GM10847 (cell line): Measurements from ENCODE around the gene PALLD.

Source experiments
- POLR2A ChIP-seq: IDR thresholded peaks from 2 replicates; pipeline ENCODE4 v1.6.1; 2011; ENCODE audit not compliant: insufficient read length; ENCODE audit errors: extremely low read depth

Gene PALLD

DNA sequence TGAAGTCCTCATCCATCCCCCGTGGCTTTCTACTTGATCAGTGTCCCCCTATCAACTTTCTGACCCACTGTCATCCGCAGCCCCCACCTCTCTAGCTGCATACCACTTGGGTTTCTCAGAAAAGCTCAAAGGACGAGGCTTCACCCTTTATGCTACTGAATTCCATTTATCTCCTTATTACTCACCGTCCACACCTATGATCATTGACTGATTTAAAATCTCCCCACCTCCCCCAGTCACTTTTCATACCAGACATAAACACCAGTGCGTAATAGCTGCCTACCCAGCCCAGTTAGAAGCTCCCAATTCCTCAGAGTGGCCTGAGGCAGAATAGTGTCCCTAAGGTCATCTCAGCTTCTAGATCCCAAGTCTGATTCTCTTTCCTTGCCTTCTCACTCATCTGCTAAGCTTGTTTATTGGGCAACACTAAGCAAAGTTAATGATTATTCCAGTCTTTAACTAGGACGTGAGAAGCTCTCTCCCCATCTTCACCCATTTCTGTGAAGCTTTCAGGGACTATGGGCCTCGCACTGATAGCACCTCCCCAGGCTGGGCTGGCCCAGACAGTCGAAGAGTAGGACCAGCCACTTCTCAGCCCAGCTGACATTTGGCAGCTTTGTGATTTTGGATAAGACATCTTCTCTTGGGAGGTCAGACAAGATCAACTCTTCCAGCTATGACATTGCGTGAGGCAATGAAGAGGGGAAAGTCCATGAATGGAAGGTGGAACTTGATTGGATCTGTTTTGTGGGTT lies 9.4 kb upstream of the PALLD start:
- TF ChIP-seq POLR2A = no peak

DNA sequence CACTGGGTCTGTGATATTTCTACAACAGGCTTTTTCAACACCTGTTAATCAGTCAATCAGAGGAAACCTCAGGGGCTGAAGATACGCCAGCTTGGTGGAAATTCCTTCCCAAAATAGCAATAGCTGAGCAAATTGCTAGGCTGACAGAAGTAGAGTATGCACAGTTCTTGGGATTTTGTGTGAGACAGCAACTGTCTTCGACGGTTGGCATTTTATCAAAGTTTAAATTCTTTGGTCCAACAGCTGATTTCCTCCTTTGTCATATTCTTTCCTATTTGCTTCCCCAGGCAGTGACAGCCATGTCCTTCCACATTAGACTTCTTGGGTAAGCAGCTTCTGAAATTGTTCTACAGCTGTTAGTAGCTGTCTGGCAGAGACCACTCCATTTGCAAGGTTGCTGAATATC lies 8.0 kb upstream of the PALLD start:
- TF ChIP-seq POLR2A = no peak

DNA sequence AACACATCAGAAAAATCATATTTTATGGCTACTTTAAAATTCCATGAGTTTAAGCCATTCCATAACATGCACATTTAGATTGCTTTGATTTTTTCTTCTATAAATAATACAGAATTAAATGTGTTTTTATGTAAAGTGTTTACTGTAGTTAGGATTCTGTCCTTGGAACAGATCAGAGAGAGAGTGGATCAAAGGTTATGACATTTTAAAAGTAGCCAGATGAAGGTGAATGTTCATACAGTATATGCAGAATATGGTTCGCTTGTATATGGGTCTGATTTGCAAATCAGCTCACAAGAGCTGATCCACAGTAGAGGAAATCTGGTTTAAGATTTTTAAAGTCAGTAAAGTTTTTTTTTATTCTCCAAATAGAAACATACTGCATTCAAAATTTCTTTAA lies 7.2 kb upstream of the PALLD start:
- TF ChIP-seq POLR2A = no peak

DNA sequence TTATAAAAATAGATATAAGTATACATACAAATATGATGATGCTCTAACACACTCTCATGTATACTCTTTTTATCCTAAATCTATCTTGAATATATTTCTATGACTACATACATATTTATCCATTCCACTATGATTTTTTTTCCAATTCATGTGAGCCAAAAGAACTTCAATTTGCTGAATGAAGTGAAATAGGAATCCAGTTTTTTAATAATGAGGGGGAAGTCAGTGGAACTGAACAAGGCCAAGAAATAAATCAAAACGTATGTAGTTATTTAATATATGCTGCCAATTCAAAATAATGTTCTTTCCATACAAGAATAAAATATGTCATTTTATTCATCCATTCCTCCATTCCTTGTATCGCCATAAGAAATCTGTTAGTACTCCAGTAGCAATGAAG lies 6.1 kb upstream of the PALLD start:
- TF ChIP-seq POLR2A = no peak

DNA sequence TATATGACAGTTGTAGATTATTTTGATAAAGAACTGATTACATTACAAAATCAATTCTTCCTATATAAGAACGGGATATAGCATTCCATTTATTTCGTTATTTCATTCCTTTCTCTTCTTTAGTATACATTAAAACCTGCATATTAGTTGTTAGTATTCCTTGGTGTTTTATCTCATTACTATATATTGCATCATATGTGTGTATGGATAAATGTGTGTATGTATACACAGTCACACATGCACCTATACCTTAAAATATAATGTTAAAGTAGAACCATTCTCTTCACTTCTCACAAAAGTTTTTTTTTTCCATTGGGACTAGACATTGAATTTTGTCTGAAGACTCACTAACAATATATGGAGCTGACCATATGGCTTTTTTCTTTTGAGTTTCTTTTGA lies 5.3 kb upstream of the PALLD start:
- TF ChIP-seq POLR2A = no peak

DNA sequence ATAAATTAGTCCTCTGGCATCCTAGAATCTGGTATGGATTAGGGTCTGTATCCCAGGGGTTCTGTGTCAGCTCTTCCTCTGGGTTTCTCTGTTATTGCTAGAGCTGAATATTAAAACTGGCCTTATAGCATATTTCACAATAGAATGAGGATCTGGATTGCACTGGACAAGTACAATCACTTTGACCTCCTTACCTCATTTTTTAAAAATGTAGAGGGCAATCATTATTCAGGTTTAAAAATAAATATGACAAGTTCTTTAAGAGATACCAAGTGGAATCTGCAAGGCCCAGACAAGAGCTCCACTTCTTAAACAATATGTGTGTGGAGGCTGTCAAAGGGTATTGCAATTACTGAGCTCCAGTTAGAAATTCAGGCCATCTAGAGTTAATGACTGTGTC lies 1.4 kb downstream of the PALLD start:
- TF ChIP-seq POLR2A = no peak

DNA sequence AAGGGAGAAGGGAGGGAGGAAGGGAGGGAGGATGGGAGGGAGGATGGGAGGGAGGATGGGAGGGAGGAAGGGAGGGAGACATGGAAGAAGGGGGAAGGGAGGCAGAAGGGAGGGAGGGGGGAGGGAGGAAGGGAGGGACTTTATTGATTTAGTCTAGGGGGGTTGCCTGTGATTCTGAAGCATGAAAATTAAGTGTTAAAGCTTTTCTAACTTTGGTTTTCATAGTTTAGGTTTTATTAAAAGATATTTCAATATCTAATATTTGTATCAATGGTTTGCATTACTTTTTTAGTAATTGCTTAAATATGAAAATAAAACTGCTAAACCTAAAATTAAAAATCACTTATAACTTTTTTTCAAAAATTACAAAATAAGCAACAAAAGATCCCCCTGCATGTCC lies 2.4 kb downstream of the PALLD start:
- TF ChIP-seq POLR2A = no peak

DNA sequence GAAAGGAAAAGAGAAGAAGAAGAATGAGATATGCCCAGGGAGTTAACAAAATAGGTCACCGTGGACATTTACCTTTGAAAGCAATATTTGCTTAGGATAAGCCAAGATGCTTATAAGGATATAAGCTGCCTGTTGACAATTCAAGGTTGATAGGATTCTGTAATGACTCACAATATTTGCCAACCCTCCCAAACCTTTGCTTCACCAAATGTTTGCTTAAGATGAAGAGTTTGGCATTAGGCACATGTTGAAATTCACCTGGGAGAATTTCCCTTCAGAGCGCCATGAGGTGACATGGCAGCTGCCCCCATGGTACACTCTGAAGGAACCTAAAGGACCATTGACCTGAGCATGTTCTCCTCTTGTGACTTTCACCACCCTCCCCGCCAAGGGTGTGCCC lies 4.6 kb downstream of the PALLD start:
- no peak for TF ChIP-seq POLR2A

DNA sequence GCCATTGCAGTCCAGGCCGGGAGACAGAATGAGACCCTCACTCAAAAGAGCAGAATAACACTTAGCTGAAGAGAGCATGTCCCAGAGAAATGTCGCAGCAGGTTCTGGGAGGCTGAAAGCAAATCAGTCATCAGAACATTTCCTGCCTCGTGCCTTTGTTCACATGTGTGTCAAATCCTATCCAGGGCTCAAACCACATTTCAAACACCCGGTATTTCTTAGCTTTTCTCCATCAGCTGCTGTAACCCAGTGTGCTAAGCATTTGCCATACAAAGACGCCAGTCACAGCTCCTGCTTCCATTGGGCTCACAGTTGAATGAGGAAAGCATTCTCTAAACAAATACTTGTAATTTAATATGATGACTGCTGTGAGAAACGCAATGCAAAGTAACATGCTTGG lies 6.0 kb downstream of the PALLD start:
- TF ChIP-seq POLR2A = no peak

DNA sequence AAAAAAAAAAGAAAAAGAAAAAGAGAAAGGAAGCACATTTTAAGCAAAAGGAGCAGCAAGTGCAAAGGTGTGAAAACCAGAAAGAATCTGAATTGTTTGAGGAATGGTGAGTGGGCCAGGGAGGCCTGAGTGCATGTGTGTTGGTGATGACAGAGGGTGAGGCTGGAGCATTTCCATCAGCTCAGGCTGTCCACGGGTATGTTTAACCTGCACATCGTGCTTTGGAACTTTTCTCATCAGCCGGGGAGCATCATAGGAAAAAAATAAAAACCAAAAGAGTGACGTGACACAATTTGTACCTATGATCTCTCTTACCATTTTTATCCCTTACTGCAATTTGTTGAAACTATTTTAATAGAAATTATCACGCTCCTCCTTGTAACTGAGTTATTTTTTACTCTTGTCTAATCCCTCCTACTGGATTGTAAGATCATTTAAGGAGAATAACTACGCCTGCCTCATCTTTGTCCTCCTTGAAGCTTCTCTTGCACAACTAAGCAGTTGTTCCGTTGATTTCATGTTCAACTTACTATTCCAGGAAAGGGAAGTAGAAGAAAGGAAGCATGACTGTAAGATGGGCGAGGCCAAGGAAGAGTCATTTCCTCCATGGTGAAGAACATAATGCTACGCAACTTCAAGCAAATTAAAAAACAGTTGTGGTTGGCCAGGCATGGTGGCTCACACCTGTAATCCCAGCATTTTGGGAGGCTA lies 7.0 kb downstream of the PALLD start:
- no peak for TF ChIP-seq POLR2A

DNA sequence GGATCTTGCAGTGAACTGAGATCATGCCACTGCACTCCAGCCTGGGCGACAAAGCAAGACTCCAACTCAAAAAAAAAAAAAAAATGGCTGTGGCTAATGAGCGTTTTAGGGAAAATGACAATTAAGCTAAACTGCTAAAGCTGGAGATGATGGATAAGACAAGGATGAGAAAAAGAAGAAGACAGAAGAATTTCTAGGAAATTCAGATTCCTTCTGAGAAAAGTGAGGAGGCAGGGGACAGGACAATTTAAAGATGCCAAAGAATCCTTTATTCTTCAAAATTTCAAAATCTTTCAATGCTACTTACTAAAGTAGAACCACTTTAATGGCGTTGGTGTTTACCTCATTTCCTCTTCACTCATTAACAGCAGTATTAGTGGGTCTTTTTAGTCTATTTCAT lies 7.7 kb downstream of the PALLD start:
- TF ChIP-seq POLR2A = no peak

DNA sequence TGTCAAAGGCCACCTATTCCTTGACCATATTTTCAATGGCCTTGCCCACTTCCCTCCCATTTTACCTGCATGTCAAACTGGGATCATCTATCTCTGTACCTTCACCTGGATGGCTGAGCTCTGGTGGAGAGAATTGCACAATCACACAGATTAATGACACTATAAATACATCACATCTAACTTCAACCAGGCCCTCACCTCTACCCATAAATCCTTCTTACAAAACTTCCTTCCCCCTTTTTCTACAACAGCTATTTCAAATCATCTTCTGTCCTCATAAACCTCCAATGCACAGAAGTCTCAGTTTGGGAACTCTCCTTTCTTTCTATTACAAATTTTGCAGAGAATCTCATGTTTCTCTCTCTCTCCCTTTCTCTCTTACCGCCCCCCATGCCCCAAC lies 9.2 kb downstream of the PALLD start:
- TF ChIP-seq POLR2A = no peak

DNA sequence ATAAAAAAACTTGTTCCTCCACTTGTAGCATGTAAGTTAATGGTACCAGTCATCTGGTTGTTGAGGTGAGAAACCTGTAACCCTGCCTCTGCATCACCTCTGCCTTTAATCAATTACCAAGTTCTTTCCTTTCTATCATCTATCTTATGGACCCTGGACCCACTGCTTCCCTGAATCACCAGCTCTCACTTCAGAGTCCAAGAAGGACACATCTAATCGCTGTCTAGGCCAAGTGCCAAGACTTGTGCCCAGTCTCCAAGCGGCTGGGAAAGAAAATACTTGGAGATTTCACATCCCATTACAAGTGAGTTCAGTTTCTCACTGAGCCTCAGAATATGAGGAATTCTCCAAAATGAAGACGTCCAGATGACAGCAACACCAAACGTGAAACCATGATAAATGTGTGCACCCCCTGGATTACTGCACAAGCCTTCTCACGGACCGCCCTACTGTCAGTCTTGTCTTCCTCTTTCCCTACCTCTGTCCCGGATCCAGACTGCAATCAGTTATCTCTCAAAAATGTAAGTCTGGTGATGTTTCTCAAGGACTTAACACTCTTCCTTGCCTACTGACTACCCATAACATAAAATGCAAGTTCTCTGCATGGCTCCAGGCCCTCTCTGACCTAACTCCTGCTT lies 10.4 kb downstream of the PALLD start:
- TF ChIP-seq POLR2A = no peak

DNA sequence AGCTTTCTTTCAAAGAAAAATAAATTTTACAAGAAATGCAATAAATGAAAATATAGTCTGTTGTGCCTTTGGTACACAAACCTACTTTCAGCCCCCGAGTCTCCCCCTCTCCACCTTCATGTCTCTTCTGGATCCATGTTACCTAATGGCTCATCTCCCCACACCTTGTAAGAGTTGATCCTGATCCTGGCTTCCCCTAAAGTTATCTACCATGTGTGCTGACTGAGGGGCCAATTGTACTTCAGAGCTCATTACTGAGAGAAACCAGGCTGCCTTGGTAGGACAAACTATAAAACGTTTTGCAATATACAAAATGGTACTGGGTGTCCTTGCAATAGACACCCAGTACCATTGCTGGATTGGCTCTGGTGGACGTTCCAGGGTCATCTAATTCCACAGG lies 11.8 kb downstream of the PALLD start:
- no peak for TF ChIP-seq POLR2A

DNA sequence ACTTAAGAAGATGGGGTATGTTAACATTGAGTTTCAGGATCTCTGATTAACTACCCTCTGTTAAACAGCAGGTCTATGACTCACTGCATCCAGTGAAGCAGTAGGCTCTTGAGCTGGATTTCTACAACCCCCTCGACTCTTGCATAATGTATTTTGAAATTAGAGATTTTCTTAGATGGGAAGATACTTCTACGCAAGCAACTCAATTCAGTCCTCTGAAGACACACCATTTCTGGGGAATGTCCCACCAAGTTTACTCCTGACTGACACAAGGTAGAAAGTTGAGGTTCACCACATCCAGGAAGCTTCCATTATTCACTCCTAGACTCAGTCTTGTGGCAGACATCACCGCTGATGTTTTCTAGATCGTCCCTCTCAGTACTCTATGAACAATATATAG lies 12.9 kb downstream of the PALLD start:
- no peak for TF ChIP-seq POLR2A

DNA sequence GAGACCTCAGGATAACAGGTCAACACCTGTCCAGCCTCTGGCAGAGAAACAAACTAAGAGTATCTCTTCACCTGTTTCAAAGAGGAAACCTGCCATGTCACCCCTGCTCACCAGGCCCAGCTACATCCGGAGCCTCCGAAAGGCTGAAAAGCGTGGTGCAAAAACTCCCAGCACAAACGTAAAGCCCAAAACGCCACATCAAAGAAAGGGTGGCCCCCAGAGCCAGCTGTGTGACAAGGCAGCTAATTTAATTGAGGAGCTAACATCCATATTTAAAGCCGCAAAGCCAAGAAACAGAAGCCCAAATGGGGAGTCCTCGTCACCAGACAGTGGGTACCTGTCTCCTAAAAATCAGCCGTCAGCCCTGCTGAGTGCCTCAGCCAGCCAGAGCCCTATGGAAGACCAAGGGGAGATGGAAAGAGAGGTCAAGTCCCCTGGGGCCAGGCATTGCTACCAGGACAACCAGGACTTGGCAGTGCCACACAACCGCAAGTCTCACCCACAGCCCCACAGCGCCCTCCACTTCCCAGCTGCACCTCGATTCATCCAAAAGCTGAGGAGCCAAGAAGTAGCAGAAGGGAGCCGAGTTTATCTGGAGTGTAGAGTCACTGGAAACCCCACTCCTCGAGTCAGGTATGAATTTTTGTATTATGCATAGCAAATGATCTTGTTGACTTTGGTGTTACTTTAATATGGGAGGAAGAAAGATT lies 15.1 kb downstream of the PALLD start:
- TF ChIP-seq POLR2A = no peak
